Right renal pelvis (tissue), 4 donors: ENCODE results near the gene PHRF1. TPM values are rescaled to one million over a fixed set of nuclear protein-coding genes. Genes with fewer than 3 reads are reported as not detected.
"Not testable (repeated sequence)": the region's sequence is repeated elsewhere in the genome, so short reads cannot be mapped to it uniquely, and the experiment has no call there.

Experiments used
- DNase-seq, 4 donors: peaks; one replicate each; pipeline ENCODE4 v3.0.0-alpha.2; 2013; ENCODE audit warnings: low read depth in 4 of 4, low spot score in 3 of 4, missing footprints in 1 of 4
- polyA plus RNA-seq, 4 donors: library from polyadenylated mRNA; unstranded; fragments of 120-200 nt; gene quantifications; one replicate each; pipeline ENCODE4 v1.2.1, GENCODE V29; 2013; ENCODE audit not compliant: insufficient read length in 4 of 4

The PHRF1 gene
- polyA plus RNA-seq, 4 donors = 21.1 to 27.4 (median 21.9) TPM

GRCh38 chr11:641806-642370 is 65.6 kb downstream of the PHRF1 start:
- no peak for DNase-seq

GRCh38 chr11:643366-643765 is 67.1 kb downstream of the PHRF1 start:
- no peak for DNase-seq

DNA sequence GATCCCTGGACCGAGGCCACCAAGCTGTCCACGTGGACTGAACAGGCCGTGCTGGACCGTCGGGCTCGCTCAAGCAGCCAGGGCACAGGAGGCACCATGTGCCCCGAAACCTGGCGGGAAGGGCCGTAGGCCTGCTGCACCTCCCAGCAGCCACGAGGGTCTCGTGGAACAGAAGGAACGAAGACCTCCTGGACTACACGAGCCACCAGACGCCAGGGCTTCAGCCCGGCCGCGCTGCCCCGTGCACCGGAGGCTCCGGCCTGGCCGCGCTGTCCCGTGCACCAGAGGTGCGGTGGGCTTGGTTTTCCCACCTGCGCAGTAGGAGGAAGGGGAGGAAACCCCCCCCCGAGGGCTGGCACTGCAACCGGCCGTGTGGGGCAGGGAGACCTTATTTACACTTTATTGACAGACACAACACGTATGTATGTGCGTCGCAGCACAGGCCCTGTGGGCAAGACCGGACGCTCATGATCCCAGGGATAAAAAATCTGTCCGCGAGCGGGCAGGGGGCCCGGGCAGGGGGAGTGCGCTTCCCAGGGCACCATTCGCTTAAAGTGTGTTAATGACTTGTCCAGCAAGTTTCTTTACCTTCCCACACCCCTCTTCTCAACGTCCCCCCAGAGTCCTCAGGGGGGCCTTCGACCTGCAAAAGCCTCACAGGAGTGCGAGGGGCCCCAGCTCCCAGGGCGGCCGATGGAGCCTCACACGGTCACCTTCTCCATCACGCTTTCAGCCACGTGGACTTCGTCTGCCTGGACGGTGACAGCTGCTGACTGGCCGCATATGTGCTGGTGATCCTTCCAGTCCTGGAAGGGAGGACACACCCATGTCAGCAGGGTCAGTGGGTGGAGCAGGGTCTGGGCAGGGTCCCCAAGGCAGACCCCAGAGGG is 67.8 kb downstream of the PHRF1 start:
- DNase-seq = no peak

- DNase-seq = no peak
Observed at GRCh38 chr11:645536-645935, 69.3 kb downstream of the PHRF1 start.

- no peak for DNase-seq
Observed at GRCh38 chr11:646214-646613, 69.9 kb downstream of the PHRF1 start.

DNA sequence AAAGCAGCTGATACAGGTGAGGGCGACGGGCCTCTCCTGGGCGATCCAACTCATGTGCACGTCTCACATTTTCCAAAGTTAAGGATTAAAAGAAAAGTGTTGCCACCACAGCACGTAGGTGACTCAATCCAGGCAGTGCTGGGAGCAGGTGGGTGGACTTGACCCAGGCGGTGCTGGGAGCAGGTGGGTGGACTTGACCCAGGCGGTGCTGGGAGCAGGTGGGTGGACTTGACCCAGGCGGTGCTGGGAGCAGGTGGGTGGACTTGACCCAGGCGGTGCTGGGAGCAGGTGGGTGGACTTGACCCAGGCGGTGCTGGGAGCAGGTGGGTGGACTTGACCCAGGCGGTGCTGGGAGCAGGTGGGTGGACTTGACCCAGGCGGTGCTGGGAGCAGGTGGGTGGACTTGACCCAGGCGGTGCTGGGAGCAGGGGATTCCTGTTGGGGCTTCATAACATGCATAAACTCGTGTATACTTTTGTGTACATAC is 71.4 kb downstream of the PHRF1 start:
- DNase-seq = not testable (repeated sequence)

- no peak for DNase-seq
Observed at GRCh38 chr11:650482-650881, 74.2 kb downstream of the PHRF1 start.

GRCh38 chr11:653136-653535 is 76.9 kb downstream of the PHRF1 start:
- not testable (repeated sequence) for DNase-seq

DNA sequence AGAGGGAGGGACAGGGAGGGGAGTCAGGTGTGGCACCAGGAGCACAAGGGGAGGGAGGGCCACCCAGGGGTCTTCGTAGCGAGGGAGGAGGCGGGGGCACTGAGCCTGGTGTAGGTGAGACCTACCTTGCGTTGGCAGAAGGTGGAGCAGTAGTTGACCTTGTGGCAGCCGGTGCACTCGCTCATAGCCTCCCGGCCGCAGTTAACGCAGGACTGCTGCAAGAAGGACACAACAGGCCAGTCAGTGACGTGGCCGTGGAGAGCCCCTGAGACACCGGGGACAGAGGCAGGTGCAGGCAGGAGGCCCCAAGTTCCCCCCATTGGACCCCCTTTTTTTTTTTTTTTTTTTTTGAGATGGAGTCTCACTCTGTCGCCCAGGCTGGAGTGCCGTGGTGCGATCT is 77.6 kb downstream of the PHRF1 start:
- DNase-seq = no peak

GRCh38 chr11:654444-654843 is 78.2 kb downstream of the PHRF1 start:
- not testable (repeated sequence) for DNase-seq

- DNase-seq = no peak
Observed at GRCh38 chr11:655036-655726, 78.9 kb downstream of the PHRF1 start.

- DNase-seq = no peak
Observed at GRCh38 chr11:656426-656825, 80.2 kb downstream of the PHRF1 start.

DNA sequence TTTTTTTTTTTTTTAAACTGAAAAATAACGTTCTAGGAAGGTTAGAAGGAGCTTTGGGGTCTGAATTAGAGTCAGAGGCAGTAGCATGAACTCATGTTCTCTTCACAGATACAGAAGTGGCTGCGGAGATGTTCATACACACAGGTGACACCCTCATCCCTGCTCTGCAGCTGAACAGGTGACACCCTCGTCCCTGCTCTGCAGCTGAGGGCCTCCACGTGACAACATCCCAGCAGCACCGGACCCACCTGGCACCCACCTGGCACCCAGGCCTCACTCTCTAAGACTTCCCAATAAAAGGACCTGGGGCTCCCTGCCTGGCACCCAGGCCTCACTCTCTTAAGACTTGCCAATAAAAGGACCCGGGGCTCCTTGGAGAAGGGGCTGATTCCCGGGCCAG is 80.6 kb downstream of the PHRF1 start:
- no peak for DNase-seq

DNA sequence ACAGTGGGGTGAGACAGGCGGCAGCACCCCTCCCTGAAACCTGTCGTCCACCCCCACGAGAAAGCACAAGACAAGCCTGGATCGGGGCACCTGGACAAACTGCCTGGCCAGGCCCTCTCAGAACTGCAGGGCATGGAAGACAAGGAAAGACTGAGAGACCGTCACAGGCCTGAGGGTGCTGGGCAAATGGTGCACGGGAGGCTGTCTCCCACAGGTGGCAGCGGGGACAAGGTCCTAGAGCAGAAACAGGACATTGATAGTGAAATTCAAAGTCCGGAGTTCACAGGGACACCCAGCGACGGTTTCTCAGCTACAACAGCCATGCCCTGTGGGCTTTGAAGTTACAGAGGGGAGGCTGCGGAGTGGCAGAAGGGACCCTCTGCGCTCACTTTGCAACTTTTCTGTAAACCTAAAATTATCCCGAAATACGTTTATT is 81.4 kb downstream of the PHRF1 start:
- DNase-seq = no peak

- no peak for DNase-seq
Observed at GRCh38 chr11:659532-660085, 83.3 kb downstream of the PHRF1 start.

- DNase-seq = no peak
Observed at GRCh38 chr11:660281-660680, 84.0 kb downstream of the PHRF1 start.

GRCh38 chr11:660681-661444 is 84.6 kb downstream of the PHRF1 start:
- no peak for DNase-seq
